Stimulated activated CD4-positive, alpha-beta T cell treated with anti-CD3 and anti-CD28 coated beads, Interleukin-4, amount 100 ng/mL, for 4 hours (primary cell): Measurements from ENCODE around the gene ERI2.
"Not testable (repeated sequence)": the region's sequence is repeated elsewhere in the genome, so short reads cannot be mapped to it uniquely, and the experiment has no call there.

ENCODE experiments used
- DNase-seq, 2 experiments: peaks; one replicate each; pipeline ENCODE4 v3.0.0-alpha.2; 2020

The ERI2 gene

DNA sequence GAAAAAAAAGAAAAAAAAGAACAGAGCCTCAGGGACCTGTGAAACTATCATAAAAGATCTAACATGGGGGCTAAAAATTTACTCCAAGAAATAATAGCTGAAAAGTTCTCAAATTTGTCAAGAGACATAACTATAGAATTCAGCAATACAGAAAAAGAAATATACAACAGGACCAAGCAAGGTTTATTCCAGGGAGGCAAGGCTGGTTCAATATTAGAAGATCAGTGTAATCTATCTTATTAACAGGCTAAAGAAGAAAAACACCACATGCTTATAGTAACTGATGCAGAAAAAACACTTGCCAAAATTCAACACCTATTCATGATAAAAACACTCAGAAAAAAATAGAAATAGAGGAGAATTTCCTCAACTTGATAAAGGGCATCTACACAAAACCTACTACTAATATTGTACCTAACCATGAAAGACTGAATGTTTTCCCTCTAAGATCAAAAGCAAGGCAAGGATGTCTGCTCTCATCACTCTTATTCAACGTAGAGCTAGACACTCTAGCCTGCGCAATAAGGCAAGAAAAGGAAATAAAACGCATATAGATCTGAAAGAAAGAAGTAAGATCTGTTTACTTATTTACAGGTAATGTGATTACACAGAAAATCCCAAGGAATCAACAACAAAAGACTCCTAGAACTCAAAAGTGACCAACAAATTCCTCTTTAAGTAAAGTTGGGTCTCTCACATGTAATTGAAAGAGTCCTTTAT lies 43.7 kb downstream of the ERI2 start:
- no peak for DNase-seq

DNA sequence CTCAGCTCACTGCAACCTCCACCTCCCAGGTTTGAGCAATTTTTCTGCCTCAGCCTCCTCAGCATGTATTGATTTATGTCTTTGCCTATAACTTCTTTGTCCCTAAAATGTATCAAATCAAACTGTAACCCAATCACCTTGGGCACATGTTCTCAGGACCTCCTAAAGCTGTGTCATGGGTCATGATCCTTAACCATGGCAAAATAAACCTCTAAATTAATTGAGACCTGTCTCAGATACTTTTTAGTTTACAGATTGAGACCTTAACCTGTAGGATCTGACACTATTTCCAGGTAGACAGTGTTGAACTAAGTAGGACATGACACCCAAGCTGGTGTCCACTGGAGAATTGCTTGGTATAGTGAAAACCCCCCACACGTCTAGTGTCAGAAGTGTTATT lies 45.1 kb downstream of the ERI2 start:
- no peak for DNase-seq

DNA sequence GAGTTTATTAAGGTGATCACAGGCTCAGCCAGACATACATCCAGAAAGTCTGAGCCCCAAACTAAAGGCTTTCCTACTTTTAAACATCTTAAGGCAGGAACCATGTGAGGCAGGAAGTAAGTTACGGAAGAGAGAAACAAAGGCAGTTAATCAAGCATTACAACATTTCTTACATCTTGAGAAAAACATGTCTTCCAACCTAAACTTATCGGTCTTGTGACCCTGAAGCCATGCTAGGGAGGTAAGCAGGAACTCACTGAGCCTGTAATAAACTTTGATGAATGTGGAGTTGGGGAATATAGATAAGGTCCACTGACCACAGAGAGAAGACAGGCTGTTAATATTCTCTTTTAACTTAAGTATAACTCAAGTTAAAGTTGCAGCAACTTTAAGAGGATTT lies 45.9 kb downstream of the ERI2 start:
- DNase-seq = no peak

DNA sequence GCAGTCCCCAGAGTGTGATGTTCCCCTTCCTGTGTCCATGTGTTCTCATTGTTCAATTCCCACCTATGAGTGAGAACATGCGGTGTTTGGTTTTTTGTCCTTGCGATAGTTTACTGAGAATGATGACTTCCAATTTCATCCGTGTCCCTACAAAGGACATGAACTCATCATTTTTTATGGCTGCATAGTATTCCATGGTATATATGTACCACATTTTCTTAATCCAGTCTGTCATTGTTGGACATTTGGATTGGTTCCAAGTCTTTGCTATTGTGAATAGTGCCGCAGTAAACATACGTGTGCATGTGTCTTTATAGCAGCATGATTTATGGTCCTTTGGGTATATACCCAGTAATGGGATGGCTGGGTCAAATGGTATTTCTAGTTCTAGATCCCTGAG lies 50.5 kb downstream of the ERI2 start:
- not testable (repeated sequence) for DNase-seq

DNA sequence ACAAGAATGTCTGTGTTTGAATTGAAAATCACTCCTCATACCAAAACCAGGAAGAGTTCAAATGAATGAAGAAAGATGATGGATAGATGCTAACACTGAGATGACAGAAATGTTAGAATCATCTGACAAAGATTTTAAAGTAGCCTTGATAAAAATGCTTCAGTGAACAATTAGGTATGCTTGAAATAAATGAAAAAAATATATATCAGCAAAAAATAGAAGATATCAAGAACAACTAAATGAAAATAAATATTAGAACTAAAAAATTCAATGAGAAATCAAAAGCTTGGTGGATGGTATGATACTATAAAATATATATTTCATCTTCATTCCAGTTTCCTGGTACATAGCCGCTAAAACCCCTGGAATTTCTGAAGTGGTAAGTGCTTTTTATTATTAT lies 51.0 kb downstream of the ERI2 start:
- no peak for DNase-seq

DNA sequence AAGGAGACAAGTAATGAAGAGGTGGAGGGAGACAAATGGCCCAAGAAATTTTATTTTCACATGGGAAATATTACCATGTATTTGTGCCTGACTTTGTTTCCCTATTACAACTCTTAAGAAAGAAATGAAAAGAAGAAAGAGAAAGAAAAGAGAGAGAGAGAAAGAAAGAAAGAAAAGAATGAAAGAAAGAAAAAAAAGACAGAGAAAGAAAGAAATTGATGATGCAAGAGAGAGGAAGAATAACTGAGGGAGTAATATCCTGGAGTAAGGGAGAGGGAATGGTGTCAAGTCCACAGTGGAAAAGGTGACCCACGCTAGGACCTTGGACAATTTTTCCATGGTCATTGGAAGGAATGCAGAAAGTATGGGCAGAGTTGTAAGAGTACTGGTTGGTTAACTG lies 52.5 kb downstream of the ERI2 start:
- DNase-seq = no peak

DNA sequence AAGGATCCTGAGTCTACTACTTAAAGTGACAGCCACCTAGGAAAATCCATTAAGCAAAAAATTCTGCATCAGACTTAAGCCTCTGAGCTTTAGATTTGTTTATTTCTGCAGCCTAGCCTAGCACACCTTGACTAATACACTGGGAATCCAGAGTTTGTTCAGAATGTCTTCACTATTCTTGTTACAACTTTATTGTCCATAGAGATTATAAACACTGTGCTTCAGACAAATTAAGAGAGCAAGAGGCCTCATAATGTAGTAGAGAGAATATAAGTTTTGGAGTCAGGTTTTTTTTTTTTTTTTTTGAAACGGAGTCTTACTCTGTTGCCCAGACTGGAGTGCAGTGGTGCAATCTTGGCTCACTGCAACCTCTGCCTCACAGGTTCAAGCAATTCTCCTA lies 55.7 kb downstream of the ERI2 start:
- no peak for DNase-seq

DNA sequence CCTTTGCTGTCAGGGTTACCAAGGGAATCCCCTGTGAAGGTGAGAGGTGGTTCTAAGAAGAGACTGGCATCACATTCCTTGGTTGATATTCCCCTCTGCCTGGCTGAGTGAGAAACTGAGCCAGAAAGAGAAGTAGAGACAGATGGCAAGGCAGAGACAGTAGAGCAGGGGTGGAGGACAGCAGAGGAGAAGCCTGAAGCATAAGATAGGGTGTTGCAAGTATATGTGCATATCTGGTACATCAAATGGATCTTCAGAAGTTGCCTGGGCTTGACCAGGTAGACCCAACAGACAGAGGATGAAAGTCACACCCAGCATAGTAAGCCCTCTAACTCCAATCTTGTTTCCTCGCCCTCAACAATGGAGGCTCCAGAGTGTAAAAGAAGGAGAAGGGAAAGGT lies 56.8 kb downstream of the ERI2 start:
- no peak for DNase-seq

DNA sequence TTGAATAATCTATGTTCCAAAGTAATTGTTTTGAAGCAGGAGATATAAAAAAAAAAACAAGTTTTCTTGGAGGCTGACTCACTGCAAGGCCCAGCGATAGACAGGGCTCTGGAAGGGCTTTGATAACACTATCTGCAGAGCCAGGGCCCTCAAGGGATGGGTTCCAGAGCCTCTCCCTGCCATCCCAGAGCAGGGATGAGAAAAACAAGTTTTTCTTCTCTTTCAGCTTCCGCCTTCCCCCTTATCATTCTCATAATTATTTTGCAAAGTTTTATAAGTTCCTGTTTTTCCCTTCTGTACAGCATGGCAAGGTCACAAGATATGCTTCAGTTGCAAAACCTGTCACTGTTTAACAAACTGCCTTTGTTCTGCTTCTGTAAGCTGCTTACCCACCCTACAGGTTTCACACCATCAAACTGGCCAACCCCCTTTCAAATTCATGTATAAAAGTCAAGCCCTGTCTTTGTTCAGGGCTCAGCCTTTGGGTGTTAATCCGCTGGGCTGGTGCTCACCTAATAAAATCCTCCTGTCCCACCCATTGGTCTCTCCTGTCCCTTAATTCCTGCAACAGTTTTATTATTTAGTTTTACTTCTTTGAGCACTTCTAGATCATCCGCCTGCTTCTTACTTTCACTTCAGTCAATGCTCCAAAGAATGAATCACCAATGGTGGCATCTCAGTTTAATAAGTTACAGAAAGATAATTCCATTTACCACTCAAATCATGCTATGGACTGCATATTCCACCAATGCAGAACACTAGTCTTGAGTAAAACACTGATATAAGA lies 59.0 kb downstream of the ERI2 start:
- no peak for DNase-seq

DNA sequence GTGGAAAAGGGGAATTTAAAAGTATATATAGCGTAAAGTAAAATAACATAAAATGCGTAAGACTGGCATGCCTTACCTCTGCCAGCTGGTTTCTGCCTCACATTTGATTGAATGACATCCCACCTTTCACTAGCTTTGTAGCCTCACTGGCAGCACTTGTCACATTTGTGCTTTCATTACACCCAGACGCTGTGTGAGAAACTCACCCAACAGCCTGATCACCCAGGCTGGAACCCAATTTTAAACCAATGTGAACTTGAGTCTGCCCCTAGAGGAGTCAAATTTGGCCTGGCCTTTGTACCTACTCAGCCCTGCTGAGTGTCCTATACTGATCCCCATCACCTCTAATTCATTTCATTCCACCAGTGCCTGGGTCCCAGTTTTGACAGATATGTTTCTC lies 59.8 kb downstream of the ERI2 start:
- no peak for DNase-seq
